Activated CD4-positive, CD25-positive, alpha-beta regulatory T cell (primary cell): ENCODE results near the gene RNF111.
"Not testable (repeated sequence)": the region's sequence is repeated elsewhere in the genome, so short reads cannot be mapped to it uniquely, and the experiment has no call there.

ENCODE experiments used
- DNase-seq, 4 experiments: peaks; one replicate each; lab custom pipeline; 2025; lab: John Stamatoyannopoulos, UW

RNF111 gene

DNA sequence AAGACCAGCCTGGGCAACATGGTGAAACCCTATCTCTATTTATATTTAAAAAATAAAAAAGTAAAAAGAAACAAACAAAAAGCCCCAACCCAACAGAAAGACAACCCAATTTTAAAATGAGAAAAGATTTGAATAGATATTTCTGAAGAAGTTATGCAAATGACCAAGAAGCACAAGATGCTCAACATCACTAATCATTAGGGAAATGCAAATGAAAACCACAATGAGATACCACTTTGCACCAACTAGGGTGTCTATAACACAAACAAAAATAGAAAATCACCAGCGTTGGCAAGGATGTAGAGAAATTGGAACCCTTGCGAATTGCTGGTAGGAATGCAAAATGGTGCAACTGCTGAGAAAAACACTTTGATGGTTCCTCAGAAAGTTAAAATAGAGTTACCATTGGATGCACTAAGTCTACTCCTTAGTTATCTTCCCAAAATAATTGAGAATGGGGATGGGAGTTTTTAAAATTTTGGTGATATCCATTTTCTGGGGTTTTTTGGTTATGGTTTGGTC lies 71.7 kb downstream of the RNF111 start:
- no peak for DNase-seq

DNA sequence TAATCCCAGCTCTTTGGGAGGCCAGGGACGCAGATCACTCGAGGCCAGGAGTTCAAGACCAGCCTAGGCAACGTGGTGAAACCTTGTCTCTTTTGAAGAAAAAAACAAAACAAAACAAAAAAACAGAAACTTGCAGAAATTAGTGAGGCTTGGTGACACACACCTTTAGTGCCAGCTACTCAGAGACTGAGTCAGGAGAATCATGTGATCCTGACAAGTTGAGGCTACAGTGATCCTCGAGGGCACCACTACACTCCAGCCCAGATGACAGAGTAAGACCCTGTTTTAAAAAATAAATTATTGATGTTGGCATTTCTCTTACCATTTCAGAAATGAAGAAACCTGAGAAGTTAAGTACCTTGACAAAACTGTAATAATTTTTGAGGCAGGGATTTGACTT lies 72.9 kb downstream of the RNF111 start:
- DNase-seq, result no peak

DNA sequence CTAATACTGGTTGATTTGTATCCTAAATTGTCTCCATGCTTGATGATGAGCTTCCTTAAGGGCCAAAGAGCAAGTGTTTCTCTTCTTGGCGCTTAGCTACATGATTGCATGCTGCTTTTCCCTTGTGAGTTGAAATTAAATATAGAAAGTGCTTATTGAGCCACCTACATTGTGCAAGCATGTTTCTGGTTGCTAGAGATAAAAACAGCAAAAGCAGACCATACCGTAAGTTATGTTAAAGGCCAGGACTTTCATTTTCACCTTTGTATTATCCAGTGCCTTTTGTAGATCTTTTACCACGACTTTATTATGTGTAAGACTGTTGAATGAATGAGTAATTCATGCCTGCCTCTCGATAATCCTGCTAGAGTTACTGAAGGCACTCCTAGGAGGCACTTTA lies 75.6 kb downstream of the RNF111 start:
- no peak for DNase-seq

DNA sequence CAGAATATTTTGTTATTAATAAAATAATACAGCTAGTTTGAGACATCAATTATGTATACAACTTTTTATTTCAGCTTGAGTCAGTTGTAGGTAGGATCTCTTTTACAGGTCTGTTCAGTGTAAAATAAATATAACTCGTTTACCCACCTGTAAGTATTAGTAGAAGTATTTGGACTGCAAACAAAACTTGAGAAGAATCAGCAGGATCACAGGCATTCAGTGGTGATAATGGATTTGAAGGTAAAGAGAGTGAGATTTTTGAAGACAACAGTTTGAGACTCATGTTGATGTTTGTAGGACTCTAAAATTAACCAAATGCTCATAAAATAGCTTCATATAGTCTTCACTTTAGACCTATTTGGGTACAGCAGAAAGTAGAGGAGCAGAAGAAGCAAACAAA lies 82.0 kb downstream of the RNF111 start:
- no peak for DNase-seq

DNA sequence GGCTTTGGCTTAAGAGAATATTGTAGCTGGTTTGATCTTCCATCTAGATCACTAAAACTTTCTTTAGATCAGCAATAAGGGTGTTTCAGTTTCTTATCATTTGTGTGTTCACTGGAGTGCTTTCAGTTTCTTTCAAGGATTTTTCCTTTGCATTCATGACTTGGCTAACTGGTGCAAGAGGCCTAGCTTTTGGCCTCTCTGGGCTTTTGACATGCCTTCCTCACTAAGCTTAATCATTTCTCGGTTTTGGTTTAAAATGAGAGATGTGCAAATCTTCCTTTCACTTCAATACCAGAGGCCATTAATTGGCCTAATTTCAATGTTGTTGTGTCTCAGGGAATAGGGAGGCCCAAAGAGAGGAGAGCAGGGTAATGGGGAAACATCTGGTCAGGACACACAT lies 87.1 kb downstream of the RNF111 start:
- DNase-seq, result no peak

DNA sequence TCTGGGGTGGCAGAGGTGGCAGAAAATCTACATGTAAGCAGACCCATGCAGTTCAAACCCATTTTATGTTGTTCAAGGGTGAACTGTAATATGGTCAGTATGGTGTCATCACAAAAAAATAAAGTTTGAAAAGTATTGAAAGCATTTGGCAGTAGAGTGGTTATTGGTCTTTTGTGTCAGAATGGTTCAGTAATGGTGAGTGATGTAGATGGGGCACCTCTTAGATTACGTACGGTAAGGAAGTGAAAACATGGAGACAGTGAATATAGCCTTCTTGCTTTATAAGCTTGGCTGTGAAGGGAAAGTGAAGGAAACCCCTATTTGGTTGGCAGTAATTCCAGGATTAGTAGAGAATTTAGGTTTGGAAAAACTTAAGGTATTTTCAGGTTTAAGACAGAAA lies 100.3 kb downstream of the RNF111 start:
- no peak for DNase-seq

DNA sequence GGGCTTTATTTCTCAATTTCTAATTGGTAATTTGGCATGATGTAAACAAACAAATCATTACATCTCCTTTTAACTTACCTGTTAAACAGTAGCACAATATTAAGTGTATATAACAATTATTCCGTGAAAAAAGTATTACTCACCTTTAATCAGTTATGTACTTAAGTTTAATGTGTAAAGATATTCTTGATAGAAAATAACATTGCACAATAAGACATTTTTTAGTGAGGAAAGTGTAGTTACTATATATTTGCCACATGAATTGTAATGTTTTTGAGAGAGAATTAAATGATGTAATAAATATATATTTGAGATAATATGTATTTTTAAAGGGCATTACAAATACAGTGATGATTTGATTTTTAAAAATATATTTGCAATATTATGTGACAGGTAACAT lies 106.6 kb downstream of the RNF111 start:
- no peak for DNase-seq

DNA sequence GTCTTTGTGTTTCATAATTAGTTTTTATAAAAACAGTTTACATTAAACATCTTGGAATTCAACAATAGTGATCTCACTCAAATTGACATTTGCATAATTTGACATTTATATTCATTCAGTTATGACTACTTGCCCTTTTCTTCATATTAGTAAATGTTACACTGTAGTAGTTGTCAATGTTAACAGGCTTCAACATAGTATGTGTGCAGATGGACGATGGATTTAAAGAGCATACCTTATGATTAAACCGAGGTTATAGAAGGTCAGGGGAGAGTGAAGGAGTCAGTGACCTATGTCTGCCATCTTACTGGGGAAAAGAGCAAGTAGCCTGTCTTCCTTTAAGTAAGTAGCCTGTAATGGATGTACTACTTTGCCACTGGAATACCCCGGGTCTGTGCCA lies 109.0 kb downstream of the RNF111 start:
- no peak for DNase-seq

DNA sequence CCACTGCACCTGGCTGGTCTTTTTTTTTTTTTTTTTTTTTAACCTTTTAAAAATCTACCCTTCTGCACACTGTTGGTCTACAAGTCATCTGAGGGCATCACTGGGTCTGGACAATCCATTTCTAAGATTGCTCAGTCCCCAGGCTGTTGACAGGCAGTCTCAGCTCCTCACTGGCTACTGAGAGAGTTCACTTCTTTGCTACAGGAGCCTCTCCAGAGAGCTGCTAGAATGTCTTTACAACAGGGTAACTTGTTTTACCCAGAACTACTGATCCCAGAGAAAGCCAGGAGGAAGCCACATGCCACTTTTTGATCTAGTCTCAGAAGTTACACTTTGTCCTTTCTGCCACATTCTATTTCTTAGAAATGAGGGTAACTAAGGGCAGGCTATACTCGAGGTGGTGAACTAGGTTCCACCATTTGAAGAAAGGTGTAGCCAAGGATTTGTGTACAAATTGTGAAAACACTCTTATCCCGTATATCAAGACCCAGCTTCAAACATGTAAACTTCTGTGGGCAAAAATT lies 111.8 kb downstream of the RNF111 start:
- DNase-seq, result no peak

DNA sequence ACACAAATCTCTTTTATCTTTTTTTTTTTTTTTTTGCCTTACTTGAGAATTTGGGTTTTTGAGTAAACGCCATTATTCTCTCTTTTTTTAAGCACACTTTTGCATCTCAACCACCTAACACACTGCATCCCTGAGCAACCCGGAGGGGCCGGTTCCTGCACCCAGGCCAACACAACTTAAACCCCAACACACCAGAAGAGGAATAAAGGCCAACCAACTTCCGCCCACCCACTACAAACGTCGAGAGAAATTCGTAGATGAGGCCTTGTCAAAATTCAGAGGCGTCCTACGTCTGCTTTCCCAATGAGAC lies 117.1 kb downstream of the RNF111 start:
- DNase-seq, result no peak

DNA sequence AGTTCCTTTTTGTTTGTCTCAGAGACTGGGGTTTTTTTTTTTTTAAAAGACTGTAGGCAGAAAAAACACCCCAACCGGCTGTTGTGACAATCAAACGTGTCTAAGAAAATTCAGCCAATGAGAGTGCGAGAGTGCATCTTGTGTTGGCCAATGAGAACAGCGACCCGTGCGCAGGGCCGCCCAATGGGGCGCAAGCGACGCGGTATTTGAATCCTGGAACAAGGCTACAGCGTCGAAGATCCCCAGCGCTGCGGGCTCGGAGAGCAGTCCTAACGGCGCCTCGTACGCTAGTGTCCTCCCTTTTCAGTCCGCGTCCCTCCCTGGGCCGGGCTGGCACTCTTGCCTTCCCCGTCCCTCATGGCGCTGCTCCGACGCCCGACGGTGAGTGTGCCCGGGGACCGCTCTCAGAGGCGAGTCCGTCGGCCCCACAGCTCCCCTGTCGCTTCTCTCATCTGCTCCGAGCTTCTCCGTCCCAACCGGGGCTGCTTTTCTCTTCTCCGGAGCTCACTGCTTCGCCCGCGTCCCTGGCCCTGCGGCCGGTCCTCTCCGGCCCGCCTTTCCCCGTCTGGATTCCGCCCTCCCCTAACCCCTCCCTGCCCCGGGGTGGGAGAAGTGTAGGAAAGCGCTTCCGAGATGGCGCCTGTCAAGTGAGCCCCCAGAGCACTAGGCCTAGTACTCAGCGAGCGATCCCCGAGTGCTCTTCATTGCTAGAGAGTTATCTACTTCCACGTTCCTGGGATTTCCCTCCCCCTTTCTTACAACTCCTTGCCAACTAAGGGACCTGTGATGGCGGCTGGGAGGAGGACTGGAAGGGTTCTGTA lies 117.7 kb downstream of the RNF111 start, which contains the start of gene CCNB2:
CCNB2 (plus strand) TSS at position 235 of the 821 bp plus-strand sequence; CDS start at position 358, 123 bp downstream.
- DNase-seq, result peak; percentile 29 to 63 (median 62)

DNA sequence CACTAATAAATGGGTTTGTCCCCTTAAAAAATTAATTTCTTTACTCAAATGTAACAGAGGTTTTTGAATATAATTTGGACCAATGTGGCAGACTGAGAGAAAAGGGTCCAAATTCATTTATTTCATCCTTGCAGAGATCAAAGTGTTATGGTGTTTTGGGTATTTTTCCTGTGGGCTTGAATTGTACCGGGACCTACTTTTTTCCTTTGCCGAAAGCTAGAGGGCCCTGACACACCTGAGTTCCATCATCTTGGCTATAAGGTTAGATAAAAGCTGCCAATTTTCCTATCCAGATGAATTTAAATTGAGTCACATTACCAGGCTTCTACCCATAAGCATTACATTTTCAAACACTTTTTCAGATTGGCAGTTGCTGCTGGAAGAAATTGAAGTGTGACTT lies 118.4 kb downstream of the RNF111 start:
- no peak for DNase-seq

DNA sequence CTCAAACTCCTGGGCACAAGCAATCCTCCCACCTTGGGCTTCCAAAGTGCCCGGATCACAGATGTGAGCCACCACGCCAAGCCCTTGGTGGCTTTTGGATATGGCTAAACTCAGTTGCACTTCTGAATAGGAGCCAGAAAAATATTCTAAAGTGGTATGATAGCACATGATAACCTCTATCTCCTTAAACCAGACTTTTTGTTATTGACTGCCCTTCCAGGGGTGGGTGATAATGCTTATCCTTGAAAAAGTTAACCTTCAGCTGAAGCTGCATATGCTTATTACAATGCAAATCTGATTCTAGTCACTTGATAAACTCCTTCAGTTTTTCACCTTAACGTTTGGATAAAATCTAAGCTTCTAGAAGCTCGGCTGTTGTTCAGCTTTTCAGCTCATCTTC lies 123.8 kb downstream of the RNF111 start:
- DNase-seq, result no peak

DNA sequence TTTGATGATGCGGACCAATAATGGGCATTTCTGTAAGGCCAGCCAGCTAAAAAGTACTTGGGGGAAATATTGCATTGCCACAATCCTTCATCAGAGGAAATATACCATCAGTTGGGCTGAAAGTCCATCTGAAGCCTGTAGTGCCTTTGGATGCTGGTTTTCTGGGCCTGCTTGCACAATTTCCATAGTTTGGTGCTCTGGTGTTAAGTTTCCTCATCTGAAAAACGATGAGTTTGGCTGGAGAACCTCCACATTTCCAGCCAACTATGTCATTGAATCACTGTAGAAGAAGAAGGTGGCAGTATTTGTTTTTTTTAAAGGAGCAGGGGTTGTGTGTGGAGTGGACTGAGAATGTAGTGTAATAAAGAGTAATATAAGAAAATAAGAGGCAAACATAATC lies 127.6 kb downstream of the RNF111 start:
- no peak for DNase-seq

DNA sequence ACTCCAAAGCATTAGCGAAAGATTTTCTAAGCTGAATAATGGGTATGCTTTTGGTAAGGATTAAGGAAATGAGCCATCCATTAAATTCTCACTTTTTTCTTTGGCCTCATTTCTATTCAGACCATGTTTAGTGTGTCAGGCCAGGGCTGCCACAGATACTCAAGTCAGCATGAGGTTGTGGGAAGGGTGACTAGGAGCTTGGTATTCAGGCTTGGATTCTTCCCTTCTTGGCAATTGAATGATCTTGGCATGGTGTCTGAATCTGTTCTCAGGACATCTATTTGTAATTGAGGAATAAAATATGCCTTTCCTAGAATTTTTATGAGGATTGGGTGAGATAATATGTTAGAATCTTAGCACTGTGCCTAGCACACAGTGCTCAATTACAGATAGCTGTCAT lies 128.7 kb downstream of the RNF111 start:
- DNase-seq, result no peak

DNA sequence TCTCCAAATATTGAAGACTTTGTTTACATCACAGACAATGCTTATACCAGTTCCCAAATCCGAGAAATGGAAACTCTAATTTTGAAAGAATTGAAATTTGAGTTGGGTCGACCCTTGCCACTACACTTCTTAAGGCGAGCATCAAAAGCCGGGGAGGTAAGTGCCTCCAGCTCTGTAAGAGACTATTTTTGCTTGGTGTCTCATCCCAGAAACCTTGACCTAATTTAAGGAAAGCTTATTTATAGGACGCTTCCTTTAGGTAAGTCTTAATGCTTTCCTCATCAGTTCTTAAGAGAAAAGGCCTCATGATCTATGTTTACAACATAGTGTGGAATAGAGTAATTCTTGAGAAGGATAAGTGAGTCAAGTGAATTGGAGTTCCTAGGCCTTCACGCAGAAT lies 129.3 kb downstream of the RNF111 start:
- DNase-seq, result no peak

DNA sequence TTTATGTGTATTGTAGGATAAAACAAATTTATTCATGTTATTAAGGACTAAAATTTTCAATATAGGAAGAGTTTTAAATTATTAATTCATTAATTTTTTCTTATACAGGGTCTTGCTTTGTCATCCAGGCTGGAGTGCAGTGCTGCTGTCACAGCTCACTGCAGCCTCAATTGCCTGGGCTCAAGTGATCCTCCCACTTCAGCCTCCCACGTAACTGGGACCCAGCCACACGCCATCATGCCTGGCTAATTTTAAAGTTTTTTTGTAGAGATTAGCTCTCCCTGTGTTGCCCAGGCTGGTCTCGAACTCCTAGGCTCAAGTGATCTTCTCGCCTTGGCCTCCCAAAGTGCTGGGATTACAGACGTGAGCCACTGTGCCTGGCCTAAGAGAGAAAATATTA lies 132.2 kb downstream of the RNF111 start:
- no peak for DNase-seq

DNA sequence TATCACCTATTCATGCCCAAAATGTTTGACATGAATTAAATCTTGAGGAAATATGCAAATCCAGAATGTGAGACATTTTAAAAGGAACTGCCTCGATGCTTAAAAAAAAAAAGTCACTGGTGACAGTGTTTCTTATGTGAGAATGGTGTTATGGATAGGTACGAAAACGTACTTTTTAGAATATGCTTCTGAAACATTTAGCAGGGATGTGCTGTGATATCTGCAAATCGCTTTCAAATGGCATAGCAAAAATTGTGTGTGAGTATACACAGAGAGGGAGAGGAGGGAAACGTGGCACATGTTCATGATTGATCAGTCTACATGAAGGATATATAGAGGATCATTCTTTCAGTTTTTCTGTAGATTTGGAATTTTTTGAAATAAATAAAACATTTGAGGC lies 133.5 kb downstream of the RNF111 start:
- DNase-seq, result no peak

DNA sequence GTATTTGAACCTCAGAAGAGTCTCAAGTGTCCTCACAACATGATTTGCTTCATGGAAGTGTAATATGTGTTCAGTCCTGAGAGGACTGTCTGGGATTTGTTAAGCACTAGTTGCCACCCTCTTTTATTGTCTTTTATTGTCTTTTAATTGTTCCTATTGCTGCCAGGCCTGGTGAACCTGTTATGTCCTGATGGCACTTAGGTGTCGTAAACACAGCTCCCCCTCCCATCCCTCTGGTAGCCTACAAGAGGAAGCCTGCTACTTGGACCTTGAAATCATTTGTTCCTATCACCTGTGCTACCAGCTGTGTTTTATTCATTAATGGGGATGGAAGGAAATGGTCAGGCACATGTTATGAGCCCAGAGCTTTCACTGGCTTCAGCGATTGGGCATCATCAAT lies 136.8 kb downstream of the RNF111 start:
- DNase-seq, result no peak

DNA sequence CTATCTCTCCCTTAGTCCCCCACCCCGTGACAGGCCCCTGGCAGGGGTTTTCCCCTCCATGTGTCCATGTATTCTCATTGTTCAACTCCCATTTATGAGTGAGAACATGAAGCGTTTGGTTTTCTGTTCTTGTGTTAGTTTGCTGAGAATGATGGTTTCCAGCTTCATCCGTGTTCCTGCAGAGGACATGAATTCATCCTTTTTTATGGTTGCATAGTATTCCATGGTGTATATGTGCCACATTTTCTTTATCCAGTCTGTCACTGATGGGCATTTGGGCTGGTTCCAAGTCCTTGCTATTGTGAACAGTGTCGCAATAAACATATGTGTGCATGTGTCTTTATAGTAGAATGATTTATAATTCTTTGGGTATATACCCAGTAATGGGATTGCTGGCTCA lies 138.2 kb downstream of the RNF111 start:
- not testable (repeated sequence) for DNase-seq

DNA sequence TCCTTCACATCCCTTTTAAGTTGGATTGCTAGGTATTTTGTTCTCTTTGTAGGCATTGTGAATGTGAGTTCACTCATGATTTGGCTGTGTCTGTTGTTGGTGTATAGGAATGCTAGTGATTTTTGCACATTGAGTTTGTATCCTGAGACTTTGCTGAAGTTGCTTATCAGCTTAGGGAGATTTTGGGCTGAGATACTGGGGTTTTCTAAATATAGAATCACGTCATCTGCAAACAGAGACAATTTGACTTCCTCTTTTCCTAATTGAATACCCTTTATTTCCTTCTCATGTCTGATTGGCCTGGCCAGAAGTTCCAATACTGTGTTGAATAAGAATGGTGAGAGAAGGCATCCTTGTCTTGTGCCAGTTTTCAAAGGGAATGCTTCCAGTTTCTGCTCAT lies 139.8 kb downstream of the RNF111 start:
- not testable (repeated sequence) for DNase-seq

DNA sequence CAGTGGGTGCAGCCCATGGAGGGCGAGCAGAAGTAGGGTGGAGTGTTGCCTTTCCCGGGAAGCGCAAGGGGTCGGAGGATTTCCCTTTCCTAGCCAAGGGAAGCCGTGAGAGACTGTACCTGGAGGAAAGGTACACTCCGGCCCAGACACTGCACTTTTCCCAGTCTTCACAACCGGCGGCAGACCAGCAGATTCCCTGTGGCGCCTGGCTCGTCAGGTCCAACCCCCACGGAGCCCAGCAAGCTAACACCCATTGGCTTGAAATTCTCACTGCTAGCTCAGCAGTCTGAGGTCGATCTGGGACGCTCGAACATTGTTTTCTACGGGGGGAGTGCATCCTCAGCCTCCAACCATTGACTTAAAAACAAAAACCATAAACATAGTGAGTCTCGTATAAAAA lies 144.0 kb downstream of the RNF111 start:
- DNase-seq, result no peak

DNA sequence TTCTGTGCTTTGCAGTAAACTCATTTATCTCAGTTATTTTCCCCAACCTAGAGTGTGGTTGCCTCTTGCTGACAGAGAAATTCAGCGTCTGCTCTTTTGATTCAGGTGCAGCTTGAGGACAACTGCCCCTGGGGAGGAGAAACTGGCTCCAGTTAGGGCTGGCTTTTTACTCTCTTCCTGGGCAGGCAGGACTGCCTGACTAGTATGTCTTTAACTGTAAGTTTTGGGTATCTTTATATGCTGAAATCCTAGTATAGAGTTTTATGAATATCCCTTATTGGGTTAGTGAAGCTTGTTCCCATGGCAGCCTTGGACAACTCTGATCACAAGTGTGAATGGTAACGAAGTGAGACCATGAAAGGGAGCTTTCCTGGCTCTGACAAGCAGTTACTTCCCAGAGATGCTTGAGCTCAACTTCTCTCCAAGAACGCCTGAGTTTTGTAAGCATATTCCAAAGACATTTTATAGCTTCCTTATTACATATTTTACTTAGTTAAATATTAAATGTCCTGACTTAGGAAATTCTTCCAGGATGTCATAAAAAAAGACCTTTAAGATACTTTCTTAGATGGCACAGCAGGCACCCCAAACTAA lies 144.6 kb downstream of the RNF111 start:
- no peak for DNase-seq
